Stimulated activated CD4-positive, alpha-beta T cell treated with anti-CD3 and anti-CD28 coated beads, Interleukin-4, amount 100 ng/mL, for 24 hours (primary cell): ENCODE results near the gene C3orf33.
"Not testable (repeated sequence)": the region's sequence is repeated elsewhere in the genome, so short reads cannot be mapped to it uniquely, and the experiment has no call there.

Source experiments
- DNase-seq: peaks from one replicate; pipeline ENCODE4 v3.0.0-alpha.2; 2020

The C3orf33 gene

GRCh38 chr3:155805802-155806618 is at the start of gene C3orf33:
Gene C3orf33 (minus strand): TSS chr3:155806278. CDS start chr3:155806252, 26 bp downstream.
- peak; percentile 76 for DNase-seq

GRCh38 chr3:155854141-155854940 is 48.3 kb upstream of the C3orf33 start, which contains the start of gene SLC33A1:
Gene SLC33A1 (minus strand): TSS chr3:155854427. CDS start chr3:155853997, 430 bp downstream.
- peak; percentile 99 for DNase-seq

- peak; percentile 37 for DNase-seq
Observed at GRCh38 chr3:155853214-155854140, 47.4 kb upstream of the C3orf33 start.

- DNase-seq, result no peak
Observed at GRCh38 chr3:155852341-155852740, 46.3 kb upstream of the C3orf33 start.

- not testable (repeated sequence) for DNase-seq
Observed at GRCh38 chr3:155849404-155849803, 43.3 kb upstream of the C3orf33 start.

GRCh38 chr3:155847993-155848392 is 41.9 kb upstream of the C3orf33 start:
- DNase-seq, result no peak

- no peak for DNase-seq
Observed at GRCh38 chr3:155846119-155846518, 40.0 kb upstream of the C3orf33 start.

GRCh38 chr3:155843569-155843968 is 37.5 kb upstream of the C3orf33 start:
- no peak for DNase-seq

GRCh38 chr3:155835341-155836071 is 29.4 kb upstream of the C3orf33 start:
- no peak for DNase-seq

- not testable (repeated sequence) for DNase-seq
Observed at GRCh38 chr3:155828490-155829098, 22.5 kb upstream of the C3orf33 start.

GRCh38 chr3:155815030-155815545 is 9.0 kb upstream of the C3orf33 start:
- no peak for DNase-seq

- not testable (repeated sequence) for DNase-seq
Observed at GRCh38 chr3:155813224-155813623, 7.1 kb upstream of the C3orf33 start.

GRCh38 chr3:155809181-155809580 is 3.1 kb upstream of the C3orf33 start:
- DNase-seq, result no peak

GRCh38 chr3:155807823-155808222 is 1.7 kb upstream of the C3orf33 start:
- DNase-seq, result no peak

GRCh38 chr3:155805204-155805801 is 775 bp downstream of the C3orf33 start:
- peak; percentile 13 for DNase-seq

- DNase-seq, result no peak
Observed at GRCh38 chr3:155804323-155804722, 1.8 kb downstream of the C3orf33 start.

GRCh38 chr3:155792532-155792931 is 13.5 kb downstream of the C3orf33 start:
- DNase-seq, result no peak

GRCh38 chr3:155791190-155791589 is 14.9 kb downstream of the C3orf33 start:
- DNase-seq, result no peak

GRCh38 chr3:155790272-155790925 is 15.7 kb downstream of the C3orf33 start:
- DNase-seq, result no peak

GRCh38 chr3:155785662-155786295 is 20.3 kb downstream of the C3orf33 start:
- DNase-seq, result no peak
